ENCODE measurements around the gene CCDC85C.

CCDC85C gene

DNA sequence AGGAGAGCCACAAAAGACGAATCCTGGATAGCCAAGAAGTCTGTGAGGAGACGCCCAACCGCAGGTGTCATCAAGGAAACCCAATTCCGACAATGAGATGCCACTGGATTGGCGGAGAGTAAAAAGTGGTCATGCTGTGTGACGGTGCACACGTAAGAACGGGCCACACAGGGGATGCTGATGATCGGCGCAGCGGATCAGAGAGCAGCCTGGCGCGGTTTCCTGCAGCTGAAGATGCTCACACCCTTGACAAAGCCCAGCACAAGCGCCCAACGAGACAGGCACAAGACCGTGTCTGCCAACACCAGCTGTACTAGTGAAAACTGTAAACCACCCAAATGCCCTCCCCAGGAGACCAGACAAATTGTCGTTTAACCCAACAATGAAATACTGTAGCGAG lies 55.8 kb downstream of the CCDC85C start:
- DNase-seq (ENCODE audit: insufficient read length, low spot score), result no peak
- no peak for FAIRE-seq
- TF ChIP-seq PAX5 (IDR thresholded peaks at IDR 0.05; ENCODE audit: insufficient read depth, low read length, severe bottlenecking) (no peak), POLR2A (IDR thresholded peaks at IDR 0.05; ENCODE audit: low read depth, low read length) (no peak), SPI1 (IDR thresholded peaks at IDR 0.05; ENCODE audit: low read depth, low read length) (no peak), POU2F2 (IDR thresholded peaks at IDR 0.05; ENCODE audit: low read depth, low read length) (no peak), TAF1 (IDR thresholded peaks at IDR 0.05; ENCODE audit: low read depth, low read length) (no peak), POLR2AphosphoS5 (IDR thresholded peaks at IDR 0.05; ENCODE audit: low read depth, low read length) (no peak)

DNA sequence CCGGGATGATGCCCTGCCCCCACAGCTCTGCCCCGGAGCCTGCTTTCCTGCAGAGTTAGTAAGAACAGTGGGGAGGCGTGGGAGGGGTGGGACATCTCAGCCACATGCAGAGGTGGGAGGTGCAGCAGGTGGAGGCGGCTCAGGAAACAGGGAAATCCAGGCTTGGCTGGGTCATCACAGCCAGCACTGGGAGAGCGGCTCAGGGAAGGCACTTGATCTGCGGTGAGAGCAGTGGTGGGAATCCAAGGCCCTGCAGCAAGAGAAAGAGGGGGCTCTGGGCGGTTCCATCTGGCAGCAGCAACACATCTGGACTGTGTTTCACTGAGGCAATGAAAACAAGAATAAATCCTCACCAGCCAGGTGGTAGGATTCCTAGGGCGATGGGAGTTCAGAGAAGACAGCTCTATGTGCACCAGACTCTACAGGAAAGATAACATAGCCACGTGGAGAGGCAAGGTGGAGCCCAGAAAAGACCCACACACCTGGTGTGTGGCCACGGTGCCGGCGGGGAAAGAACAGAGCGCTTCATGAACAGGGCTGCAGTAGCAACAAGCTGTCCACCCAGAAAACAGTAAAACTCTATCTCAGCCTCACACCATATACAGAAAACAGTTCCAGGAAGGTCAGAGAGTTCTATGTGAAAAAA lies 57.6 kb downstream of the CCDC85C start:
- FAIRE-seq (no peak), DNase-seq (ENCODE audit: insufficient read length, low spot score) (no peak)
- TF ChIP-seq POLR2AphosphoS5 (IDR thresholded peaks at IDR 0.05; ENCODE audit: low read depth, low read length), result no peak
- TF ChIP-seq SPI1 (IDR thresholded peaks at IDR 0.05; ENCODE audit: low read depth, low read length), result no peak
- no peak for TF ChIP-seq POLR2A (IDR thresholded peaks at IDR 0.05; ENCODE audit: low read depth, low read length)
- no peak for TF ChIP-seq TAF1 (IDR thresholded peaks at IDR 0.05; ENCODE audit: low read depth, low read length)
- TF ChIP-seq POU2F2 (IDR thresholded peaks at IDR 0.05; ENCODE audit: low read depth, low read length), result no peak
- TF ChIP-seq PAX5 (IDR thresholded peaks at IDR 0.05; ENCODE audit: insufficient read depth, low read length, severe bottlenecking), result no peak

GRCh38 chr14:99545586-99545985 lies 58.4 kb downstream of the CCDC85C start:
- TF ChIP-seq SPI1 (IDR thresholded peaks at IDR 0.05; ENCODE audit: low read depth, low read length) (no peak), PAX5 (IDR thresholded peaks at IDR 0.05; ENCODE audit: insufficient read depth, low read length, severe bottlenecking) (no peak), POLR2AphosphoS5 (IDR thresholded peaks at IDR 0.05; ENCODE audit: low read depth, low read length) (no peak), TAF1 (IDR thresholded peaks at IDR 0.05; ENCODE audit: low read depth, low read length) (no peak), POU2F2 (IDR thresholded peaks at IDR 0.05; ENCODE audit: low read depth, low read length) (no peak), POLR2A (IDR thresholded peaks at IDR 0.05; ENCODE audit: low read depth, low read length) (no peak)
- FAIRE-seq, result no peak
- no peak for DNase-seq (ENCODE audit: insufficient read length, low spot score)

DNA sequence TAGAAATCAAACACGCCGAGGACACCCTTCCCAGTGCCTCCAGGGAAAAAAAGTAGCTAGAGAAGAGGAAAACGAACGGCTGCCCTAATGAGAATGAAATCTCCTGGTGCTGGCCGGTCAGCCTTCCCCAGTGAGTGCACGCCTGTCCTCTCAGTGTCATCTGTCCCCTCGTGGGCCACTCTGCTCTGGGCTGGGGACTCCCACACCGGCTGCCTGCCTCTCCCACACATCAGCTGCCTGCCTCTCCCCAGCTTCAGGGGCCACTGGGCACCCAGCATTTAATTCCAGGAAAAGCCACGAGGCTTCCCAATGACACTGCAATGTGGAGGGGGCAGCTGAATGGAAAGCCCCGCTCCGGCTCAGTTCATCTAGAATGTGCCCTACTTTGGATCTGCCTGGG lies 59.0 kb downstream of the CCDC85C start:
- FAIRE-seq (no peak), DNase-seq (ENCODE audit: insufficient read length, low spot score) (no peak)
- TF ChIP-seq POLR2A (IDR thresholded peaks at IDR 0.05; ENCODE audit: low read depth, low read length) (no peak), TAF1 (IDR thresholded peaks at IDR 0.05; ENCODE audit: low read depth, low read length) (no peak), POLR2AphosphoS5 (IDR thresholded peaks at IDR 0.05; ENCODE audit: low read depth, low read length) (no peak), POU2F2 (IDR thresholded peaks at IDR 0.05; ENCODE audit: low read depth, low read length) (no peak), PAX5 (IDR thresholded peaks at IDR 0.05; ENCODE audit: insufficient read depth, low read length, severe bottlenecking) (no peak)

GRCh38 chr14:99543985-99544384 lies 60.0 kb downstream of the CCDC85C start:
- TF ChIP-seq POLR2AphosphoS5 (IDR thresholded peaks at IDR 0.05; ENCODE audit: low read depth, low read length) (no peak), TAF1 (IDR thresholded peaks at IDR 0.05; ENCODE audit: low read depth, low read length) (no peak), POLR2A (IDR thresholded peaks at IDR 0.05; ENCODE audit: low read depth, low read length) (no peak), SPI1 (IDR thresholded peaks at IDR 0.05; ENCODE audit: low read depth, low read length) (no peak)
- no peak for FAIRE-seq

GRCh38 chr14:99543370-99543769 lies 60.6 kb downstream of the CCDC85C start:
- FAIRE-seq (no peak), DNase-seq (ENCODE audit: insufficient read length, low spot score) (no peak)
- TF ChIP-seq POLR2AphosphoS5 (IDR thresholded peaks at IDR 0.05; ENCODE audit: low read depth, low read length) (no peak), SPI1 (IDR thresholded peaks at IDR 0.05; ENCODE audit: low read depth, low read length) (no peak)

More at GRCh38 chr14:99543985-99544384, 60.0 kb downstream of the CCDC85C start:
- no peak for DNase-seq (ENCODE audit: insufficient read length, low spot score)

- TF ChIP-seq PAX5 (IDR thresholded peaks at IDR 0.05; ENCODE audit: insufficient read depth, low read length, severe bottlenecking) (no peak), POLR2A (IDR thresholded peaks at IDR 0.05; ENCODE audit: low read depth, low read length) (no peak), POU2F2 (IDR thresholded peaks at IDR 0.05; ENCODE audit: low read depth, low read length) (no peak)
- DNase-seq (ENCODE audit: insufficient read length, low spot score) (no peak), FAIRE-seq (no peak)
Observed at GRCh38 chr14:99542566-99542965, 61.4 kb downstream of the CCDC85C start.

DNA sequence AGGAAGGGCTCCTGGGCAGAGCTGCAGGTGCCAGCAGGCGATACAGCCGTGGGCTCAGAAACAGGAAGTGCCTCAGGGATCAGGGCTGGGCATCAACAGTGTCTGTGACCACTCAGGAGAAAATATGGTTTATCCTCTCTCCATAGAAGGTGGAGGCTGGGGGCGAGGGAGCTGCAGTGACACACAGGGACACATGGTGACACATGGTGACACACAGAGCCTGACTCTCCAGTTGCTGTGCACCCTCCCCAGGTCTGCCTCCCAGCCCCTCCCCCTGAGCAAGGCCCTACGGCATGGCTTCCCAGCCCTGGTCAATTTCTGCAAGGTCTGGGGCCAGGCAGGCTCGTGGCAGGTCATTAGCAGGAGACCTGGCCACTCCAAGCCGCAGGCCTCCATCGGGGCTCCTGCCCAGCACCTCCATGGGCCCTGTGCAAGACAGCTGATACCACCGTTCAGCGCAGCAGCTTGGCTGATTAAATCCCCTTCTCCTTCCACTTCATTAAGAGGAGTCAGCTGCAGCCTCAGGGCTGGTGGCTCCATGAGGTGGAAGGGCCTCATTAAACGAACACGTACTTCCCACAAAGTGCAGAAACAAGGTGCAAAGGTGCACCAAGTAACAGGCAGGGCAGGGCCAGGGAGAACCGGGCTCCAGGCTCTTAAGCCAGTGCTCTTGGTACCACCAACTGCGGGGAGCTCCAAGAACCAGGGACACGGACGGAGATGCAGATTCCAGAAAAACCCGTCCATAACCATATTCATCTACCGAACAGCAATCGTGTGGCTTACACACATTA lies 62.1 kb downstream of the CCDC85C start:
- TF ChIP-seq POU2F2 (IDR thresholded peaks at IDR 0.05; ENCODE audit: low read depth, low read length) (no peak), POLR2AphosphoS5 (IDR thresholded peaks at IDR 0.05; ENCODE audit: low read depth, low read length) (no peak), POLR2A (IDR thresholded peaks at IDR 0.05; ENCODE audit: low read depth, low read length) (no peak), SPI1 (IDR thresholded peaks at IDR 0.05; ENCODE audit: low read depth, low read length) (peak; percentile 29)
- no peak for DNase-seq (ENCODE audit: insufficient read length, low spot score)
- no peak for FAIRE-seq

DNA sequence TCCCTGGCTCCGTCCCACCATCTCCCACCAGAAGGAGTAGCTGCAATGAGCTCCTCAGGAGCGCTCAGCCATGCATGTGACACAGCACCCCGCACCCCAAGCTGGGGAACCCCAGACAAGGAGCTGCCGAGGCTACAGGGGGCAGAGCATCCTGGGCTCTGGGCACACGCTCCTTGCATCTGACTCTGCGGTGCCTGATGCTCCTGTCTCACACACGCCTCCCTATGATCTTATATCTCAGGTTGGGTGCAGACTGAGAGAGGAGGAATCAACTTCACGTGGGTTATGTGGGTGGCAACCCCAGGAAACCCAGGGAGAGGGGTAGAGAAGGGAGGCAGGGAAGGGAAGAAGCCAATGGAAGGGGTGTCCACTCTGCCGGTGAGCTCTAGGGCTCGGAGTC lies 62.8 kb downstream of the CCDC85C start:
- FAIRE-seq, result no peak
- TF ChIP-seq POLR2A (IDR thresholded peaks at IDR 0.05; ENCODE audit: low read depth, low read length) (no peak), TAF1 (IDR thresholded peaks at IDR 0.05; ENCODE audit: low read depth, low read length) (no peak), PAX5 (IDR thresholded peaks at IDR 0.05; ENCODE audit: insufficient read depth, low read length, severe bottlenecking) (no peak), POLR2AphosphoS5 (IDR thresholded peaks at IDR 0.05; ENCODE audit: low read depth, low read length) (no peak), POU2F2 (IDR thresholded peaks at IDR 0.05; ENCODE audit: low read depth, low read length) (no peak), SPI1 (IDR thresholded peaks at IDR 0.05; ENCODE audit: low read depth, low read length) (no peak)
- DNase-seq (ENCODE audit: insufficient read length, low spot score), result no peak

Measured in GM12891 (cell line).